ENCODE measurements around the gene FOS.

DNA sequence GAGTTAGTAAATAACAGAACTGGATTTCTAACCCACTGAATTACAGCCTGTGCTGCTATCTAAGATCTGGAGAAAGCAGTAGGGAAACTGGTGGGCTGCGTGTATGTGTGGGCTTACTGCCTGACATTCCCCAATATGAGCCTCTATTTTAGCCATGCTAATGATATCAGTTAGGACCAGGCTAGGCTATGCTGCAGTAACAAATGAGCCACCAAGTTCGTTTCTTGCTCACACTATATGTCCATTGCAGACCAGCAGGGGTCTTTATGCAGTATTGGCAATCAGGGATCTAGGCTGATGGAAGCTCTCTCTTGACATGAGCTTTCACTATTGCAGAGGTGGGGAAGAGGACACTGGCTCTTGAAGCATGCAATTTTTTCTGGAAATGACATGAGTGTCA lies 40.4 kb downstream of the FOS start:
- TF ChIP-seq, protein P1, sequence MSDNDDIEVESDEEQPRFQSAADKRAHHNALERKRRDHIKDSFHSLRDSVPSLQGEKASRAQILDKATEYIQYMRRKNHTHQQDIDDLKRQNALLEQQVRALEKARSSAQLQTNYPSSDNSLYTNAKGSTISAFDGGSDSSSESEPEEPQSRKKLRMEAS (IDR thresholded peaks at IDR 0.05), result no peak
- TF ChIP-seq, protein P2, sequence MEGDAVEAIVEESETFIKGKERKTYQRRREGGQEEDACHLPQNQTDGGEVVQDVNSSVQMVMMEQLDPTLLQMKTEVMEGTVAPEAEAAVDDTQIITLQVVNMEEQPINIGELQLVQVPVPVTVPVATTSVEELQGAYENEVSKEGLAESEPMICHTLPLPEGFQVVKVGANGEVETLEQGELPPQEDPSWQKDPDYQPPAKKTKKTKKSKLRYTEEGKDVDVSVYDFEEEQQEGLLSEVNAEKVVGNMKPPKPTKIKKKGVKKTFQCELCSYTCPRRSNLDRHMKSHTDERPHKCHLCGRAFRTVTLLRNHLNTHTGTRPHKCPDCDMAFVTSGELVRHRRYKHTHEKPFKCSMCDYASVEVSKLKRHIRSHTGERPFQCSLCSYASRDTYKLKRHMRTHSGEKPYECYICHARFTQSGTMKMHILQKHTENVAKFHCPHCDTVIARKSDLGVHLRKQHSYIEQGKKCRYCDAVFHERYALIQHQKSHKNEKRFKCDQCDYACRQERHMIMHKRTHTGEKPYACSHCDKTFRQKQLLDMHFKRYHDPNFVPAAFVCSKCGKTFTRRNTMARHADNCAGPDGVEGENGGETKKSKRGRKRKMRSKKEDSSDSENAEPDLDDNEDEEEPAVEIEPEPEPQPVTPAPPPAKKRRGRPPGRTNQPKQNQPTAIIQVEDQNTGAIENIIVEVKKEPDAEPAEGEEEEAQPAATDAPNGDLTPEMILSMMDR (IDR thresholded peaks at IDR 0.05; ENCODE audit: low read depth, low read length, missing input control), result no peak
- TF ChIP-seq JUND (IDR thresholded peaks at IDR 0.05), result no peak
- TF ChIP-seq SP1 (IDR thresholded peaks at IDR 0.05), result no peak

Measured in liver (tissue), 3 donors.